Nucleus accumbens (tissue), 56 donors: ENCODE measurements around the gene RIOK3.
"Not testable (repeated sequence)": the region's sequence is repeated elsewhere in the genome, so short reads cannot be mapped to it uniquely, and the experiment has no call there.

Source experiments
- DNase-seq, 56 donors: peaks; one replicate each; lab custom pipeline; 2025; lab: John Stamatoyannopoulos, UW

The RIOK3 gene

GRCh38 chr18:23451011-23451410, 2.1 kb upstream of the RIOK3 start:
- DNase-seq: no peak

DNA sequence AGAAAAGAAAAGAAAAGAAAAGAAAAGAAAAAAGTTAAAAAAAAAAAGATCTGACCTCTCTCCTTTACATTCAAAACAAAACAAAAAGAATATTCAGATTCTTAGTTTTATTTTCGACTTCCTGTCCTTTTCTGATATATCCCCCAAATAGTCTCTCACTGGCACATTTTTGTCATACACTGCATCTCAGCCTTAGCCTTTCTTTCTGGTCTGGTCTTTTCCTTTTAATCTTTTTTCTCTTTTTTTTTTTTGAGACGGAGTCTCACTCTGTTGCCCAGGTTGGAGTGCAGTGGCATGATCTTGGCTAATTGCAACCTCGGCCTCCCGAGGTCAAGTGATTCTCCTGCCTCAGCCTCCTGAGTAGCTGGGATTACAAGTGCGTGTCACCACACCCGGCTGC, 1.6 kb upstream of the RIOK3 start:
- DNase-seq: no peak

DNA sequence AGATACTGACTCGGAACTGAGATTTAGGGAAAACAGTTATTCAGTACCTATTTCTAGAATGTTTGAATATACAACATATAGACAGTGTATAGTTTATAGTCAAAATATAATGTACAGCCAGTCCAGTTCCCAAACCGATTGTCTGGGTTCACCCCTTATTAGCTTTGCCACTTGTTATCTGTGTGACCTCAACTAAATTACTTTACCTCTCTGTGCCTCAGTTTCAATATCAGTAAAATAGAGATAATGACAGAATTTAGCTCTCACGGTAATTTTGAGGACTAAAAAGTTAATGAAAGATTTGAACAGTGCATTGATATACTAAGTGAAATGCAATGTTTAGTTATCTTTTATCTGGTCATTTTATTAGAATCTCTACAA, 750 bp upstream of the RIOK3 start:
- DNase-seq: no peak

- DNase-seq: peak in 3 of 56 donors; percentile 19 to 52 (median 24)
Measured at GRCh38 chr18:23453680-23454058, 582 bp downstream of the RIOK3 start.

DNA sequence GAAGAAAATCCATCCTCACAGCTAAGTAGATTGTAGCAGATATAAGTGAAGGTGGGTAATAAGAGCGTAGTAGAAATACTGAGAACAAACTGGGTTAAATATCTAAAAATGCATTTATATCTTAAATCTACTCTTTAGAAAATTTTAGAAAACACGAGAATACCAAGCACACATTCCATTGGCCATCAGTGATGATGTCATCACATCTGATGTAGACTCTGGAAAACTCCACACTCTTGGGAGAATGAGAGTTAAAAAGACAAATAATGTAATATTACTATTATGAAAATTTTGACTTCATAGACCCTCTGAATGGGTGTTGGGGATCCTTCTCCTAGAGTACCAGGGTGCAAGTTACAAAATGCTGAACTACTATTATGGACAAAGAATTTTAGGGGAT, 3.7 kb downstream of the RIOK3 start:
- DNase-seq: no peak

DNA sequence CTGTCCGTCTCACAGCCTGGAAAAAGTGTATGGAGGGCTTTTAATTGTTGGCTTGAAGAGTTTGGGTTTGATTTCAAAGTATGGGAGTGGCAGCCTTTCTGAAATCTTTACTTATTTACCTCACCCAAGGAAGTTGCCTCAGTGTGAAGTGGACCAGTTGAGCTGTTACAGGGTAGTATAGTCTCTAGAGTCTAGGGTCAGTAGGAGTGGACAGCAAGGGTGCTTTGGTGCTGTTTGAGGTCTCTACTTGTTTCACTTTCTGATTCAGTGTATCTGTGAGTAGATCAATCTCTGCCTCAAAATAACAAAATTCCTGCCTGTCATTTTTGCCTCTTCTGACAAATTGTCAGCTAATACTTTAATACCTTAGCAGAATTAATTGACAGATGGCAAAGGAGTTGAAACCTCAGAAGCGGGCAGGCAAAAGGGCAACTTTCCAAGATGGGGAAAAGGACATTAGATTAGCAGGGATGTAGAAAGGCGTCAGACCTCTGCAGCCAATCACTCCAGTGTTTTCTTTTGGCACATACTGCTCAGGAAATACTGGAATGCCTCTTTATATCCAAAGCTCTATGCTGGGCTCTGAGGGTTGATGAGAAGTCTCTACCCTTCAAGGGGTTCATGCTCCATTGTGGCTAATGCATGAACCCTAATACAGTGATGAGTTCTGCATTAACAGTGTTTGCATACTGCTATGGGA, 5.9 kb downstream of the RIOK3 start:
- no peak for DNase-seq

DNA sequence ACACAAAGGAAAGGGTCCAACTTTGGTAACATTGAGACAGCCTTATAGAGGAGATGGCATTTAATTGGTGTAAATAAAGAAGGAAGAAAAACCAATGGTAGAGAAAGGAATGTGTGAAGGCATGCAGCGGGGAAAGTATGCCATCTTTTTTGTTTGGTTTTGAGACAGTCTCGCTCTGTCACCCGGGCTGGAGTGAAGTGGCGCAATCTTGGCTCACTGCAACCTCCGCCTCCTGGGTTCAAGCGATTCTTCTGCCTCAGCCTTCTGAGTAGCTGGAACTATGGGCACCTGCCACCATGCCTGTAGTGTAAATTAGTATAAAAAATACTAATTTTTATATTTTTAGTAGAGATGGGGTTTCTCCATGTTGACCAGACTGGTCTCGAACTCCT, 6.4 kb downstream of the RIOK3 start:
- no peak for DNase-seq

- no peak for DNase-seq
Measured at GRCh38 chr18:23460285-23461273, 7.5 kb downstream of the RIOK3 start.

DNA sequence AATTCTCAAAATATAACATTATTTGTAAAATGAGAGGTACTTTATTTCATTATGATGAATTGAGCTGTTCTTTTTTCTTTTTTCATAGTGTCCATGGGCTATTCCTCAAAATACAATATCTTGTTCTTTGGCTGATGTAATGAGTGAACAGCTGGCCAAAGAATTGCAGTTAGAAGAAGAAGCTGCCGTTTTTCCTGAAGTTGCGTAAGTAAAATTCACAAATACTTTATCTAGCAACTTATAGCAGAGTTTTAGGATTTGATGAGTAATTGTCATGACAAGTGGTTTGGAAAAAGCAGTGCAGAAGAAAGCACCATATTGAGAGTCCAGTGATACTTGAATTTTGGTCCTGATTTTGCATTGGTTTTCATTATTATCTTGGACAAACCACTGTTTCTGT, 9.8 kb downstream of the RIOK3 start:
- DNase-seq: no peak

GRCh38 chr18:23468753-23469459, 15.8 kb downstream of the RIOK3 start:
- DNase-seq: no peak

- no peak for DNase-seq
Measured at GRCh38 chr18:23470620-23471387, 17.7 kb downstream of the RIOK3 start.

- DNase-seq: no peak
Measured at GRCh38 chr18:23471486-23471885, 18.4 kb downstream of the RIOK3 start.

- no peak for DNase-seq
Measured at GRCh38 chr18:23479829-23480505, 26.9 kb downstream of the RIOK3 start.

DNA sequence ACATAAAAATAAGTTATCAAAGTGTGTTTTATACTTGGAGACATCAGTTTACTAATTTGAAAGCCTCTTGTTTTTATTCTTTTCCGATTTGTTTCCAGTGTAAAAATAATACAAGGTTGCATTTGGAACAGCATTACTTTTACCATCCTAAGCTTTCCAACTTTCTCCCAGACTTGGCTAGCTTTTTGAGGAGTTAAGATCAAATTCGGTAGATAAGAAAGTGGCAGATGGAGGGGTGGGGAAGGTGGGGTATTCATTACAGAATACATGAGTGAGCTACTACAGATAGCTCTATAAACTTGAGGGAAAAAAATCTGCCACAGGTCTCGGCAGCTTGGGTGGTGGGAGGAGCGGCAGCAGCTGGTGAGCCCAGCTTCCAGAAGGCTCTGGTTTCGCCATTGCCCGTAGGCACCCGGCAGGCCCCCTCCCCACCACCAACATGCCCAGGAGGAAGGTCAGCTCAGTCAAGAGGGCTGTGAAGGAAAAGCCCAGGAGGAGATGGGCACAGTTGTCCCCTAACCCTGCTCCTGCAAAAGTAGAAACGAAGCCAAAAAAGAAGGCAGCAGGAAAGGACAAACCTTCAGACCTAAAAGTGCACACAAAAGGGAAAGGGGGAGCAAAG, 31.6 kb downstream of the RIOK3 start:
- DNase-seq: no peak

DNA sequence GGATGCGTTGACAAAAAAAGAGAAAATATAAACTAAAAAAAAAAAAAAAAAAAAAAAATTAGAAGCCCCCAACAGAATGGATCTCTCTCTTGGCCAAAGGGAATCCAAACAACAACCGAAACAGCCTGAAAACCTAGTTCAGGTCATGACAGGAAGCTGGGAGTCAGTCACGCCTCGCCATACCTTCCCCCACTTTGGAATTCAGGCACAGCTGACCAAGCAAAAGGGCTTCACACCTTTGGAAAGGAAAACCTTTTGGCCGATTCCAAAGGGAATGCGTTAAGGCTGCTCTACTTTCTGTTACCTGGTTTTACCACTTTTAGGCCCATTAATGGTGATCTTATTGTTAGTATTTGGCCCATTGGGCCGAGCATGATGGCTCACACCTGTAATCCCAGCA, 32.3 kb downstream of the RIOK3 start:
- no peak for DNase-seq

DNA sequence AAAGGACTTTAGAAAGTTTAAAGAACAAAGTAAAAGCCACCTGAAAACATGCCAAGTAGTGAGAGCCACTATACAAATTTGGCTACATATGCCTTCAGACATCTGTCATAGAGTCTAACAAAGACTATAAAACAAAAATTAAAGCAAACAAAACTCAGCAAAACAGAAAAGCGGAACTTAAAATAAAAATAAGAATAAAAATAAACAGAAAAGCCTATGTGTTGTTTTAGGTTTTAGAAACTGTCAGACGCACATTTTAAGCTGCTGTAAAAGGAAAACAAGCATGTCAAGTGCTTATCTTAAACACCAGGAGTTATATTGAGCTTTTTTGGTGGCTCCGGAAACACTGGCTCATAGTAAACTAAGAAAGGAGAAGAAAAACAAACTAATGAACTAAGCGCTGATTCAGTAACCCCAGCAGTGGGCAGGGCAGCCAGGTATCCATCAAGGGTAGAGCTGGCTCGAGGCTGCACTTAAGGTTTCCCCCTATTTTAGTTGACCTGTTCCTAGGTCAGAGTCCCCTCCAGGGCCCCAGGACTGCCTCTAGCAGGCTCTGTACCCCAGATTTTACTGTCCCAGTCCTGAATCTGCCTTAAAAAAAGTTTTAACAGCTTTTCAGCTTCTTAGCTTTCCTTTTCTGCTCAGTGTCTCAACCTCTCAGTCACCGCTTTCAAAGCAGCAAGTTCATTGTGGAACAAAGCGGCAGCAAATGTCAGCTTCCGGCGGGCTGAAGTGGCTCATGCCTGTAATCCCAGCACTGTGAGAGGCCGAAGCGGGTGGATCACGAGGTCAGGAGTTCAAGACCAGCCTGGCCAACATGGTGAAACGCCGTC, 34.9 kb downstream of the RIOK3 start:
- no peak for DNase-seq

DNA sequence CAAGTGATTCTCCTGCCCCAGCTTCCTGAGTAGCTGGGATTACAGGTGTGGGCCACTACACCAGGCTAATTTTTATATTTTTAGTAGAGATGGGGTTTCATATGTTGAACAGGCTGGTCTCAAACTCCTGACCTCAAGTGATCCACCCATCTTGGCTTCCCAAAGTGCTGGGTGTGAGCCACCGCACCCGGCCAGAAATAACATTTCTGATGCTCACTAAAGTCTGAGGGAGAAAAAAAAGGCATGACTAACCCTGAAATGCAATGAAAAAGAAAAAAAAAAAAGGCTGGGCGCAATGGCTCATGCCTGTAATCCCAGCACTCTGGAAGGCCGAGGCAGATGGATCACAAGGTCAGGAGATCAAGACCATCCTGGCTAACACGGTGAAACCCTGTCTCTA, 36.5 kb downstream of the RIOK3 start:
- not testable (repeated sequence) for DNase-seq

- DNase-seq: no peak
Measured at GRCh38 chr18:23493654-23494053, 40.6 kb downstream of the RIOK3 start.

DNA sequence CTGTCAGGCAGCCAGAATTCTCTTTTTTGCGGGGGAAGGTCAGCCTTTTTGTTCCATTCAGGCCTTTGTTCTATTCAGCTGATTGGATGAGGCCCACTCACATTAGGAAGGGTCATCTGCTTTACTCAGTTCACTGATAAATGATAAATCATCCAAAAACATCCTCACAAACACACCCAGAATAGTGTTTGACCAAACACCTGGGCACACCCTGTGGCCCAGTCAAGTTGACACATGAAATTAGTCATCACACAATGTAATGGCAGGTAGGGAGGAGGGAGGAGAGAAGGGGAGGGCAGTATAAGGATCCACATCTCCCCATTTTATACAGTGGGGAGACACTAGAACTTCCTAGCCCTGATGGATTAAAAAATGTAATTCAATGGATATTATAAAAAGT, 41.9 kb downstream of the RIOK3 start:
- no peak for DNase-seq
